ENCODE data around the gene BTBD16. TPM values are rescaled to one million over a fixed set of nuclear protein-coding genes. Genes with fewer than 3 reads are reported as not detected.
A peak's percentile ranks its signal among the peaks of the same experiment; 100 is the strongest.

Gene BTBD16
- total RNA-seq, 6 donors from 2014 or later, result 0.20 to 1.8 (median 0.91) TPM; not detected in 3

- TF ChIP-seq EP300 (IDR thresholded peaks at IDR 0.05) (no peak), CTCF (IDR thresholded peaks at IDR 0.05) (no peak), POLR2AphosphoS5 (IDR thresholded peaks at IDR 0.05) (no peak), POLR2A (IDR thresholded peaks at IDR 0.05) (no peak)
- Histone ChIP-seq H3K4me3 (no peak overlapping the region), H3K9me3 (no peaks in the 10 kb centered on the region), H3K4me1 (no peaks in the 10 kb centered on the region), H3K36me3 (peaks cover 0 to 29% (median 20%) of the 10 kb centered on the region in 4 donors), H3K27me3 (no peaks in the 10 kb centered on the region), H3K27ac (no peak overlapping the region)
- peak in 1 of 2 donors; percentile 15 for DNase-seq
- WGBS, 2 donors, result 82 to 93% methylated on average over 4 of the region's 4 CpGs
- peak in 1 of 2 donors; percentile 16 for ATAC-seq (ENCODE audit: low FRiP score in 2 of 2)
These were observed 12.0 kb upstream of the BTBD16 start for GRCh38 chr10:122259075-122259466.

- DNase-seq, result no peak
- no peak for ATAC-seq (ENCODE audit: low FRiP score in 2 of 2)
- Histone ChIP-seq H3K36me3 (peaks cover 0 to 25% (median 11%) of the 10 kb centered on the region in 4 donors), H3K4me3 (no peak overlapping the region), H3K9me3 (no peaks in the 10 kb centered on the region), H3K4me1 (no peaks in the 10 kb centered on the region), H3K27ac (no peak overlapping the region), H3K27me3 (no peaks in the 10 kb centered on the region)
- 63 to 84% methylated on average over 1 of the region's 1 CpG for WGBS, 2 donors
- no peak for TF ChIP-seq CTCF (IDR thresholded peaks at IDR 0.05)
- no peak for TF ChIP-seq POLR2AphosphoS5 (IDR thresholded peaks at IDR 0.05)
- no peak for TF ChIP-seq POLR2A (IDR thresholded peaks at IDR 0.05)
- no peak for TF ChIP-seq EP300 (IDR thresholded peaks at IDR 0.05)
These were observed 9.5 kb upstream of the BTBD16 start for GRCh38 chr10:122261584-122261983.

GRCh38 chr10:122263971-122264370 is 7.1 kb upstream of the BTBD16 start:
- H3K4me1 ChIP-seq, result peaks cover 0 to 12% (median 7%) of the 10 kb centered on the region in 4 donors
- ATAC-seq (ENCODE audit: low FRiP score in 2 of 2), result no peak
- 33 to 65% methylated on average over 1 of the region's 1 CpG for WGBS, 2 donors

DNA sequence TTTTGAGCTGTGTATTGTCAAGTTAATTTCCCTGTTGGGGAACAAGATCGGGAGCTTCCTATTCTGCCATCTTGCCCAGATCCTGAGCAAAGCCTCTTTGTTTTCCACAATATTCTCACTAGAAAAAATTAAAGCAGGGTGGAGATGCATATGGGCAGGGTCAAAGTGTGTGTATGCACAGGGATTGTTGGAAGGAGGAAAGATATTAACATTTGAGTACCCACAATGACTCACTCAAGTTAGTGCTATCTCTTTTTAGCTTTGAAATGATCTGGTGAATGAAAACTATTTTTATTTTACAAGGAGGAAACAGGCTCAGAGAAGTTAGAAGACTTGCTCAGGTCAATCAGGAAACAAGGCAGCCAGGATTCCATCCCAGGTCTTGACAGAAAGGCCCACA is 6.7 kb upstream of the BTBD16 start:
- no peak overlapping the region for H3K4me3 ChIP-seq
- DNase-seq, result no peak
- H3K4me1 ChIP-seq, result peaks cover 0 to 12% (median 7%) of the 10 kb centered on the region in 4 donors
- TF ChIP-seq POLR2A (IDR thresholded peaks at IDR 0.05) (no peak), CTCF (IDR thresholded peaks at IDR 0.05) (no peak), POLR2AphosphoS5 (IDR thresholded peaks at IDR 0.05) (no peak), EP300 (IDR thresholded peaks at IDR 0.05) (no peak)
- H3K9me3 ChIP-seq, result no peaks in the 10 kb centered on the region
- no peak overlapping the region for H3K27ac ChIP-seq
- 84 to 85% methylated on average over 1 of the region's 1 CpG for WGBS, 2 donors
- peaks cover 0 to 17% (median 14%) of the 10 kb centered on the region in 4 donors for H3K36me3 ChIP-seq
- ATAC-seq (ENCODE audit: low FRiP score in 2 of 2), result no peak
- no peaks in the 10 kb centered on the region for H3K27me3 ChIP-seq

More at GRCh38 chr10:122263971-122264370, 7.1 kb upstream of the BTBD16 start:
- TF ChIP-seq EP300 (IDR thresholded peaks at IDR 0.05), result no peak
- no peak for TF ChIP-seq CTCF (IDR thresholded peaks at IDR 0.05)
- TF ChIP-seq POLR2A (IDR thresholded peaks at IDR 0.05), result no peak
- TF ChIP-seq POLR2AphosphoS5 (IDR thresholded peaks at IDR 0.05), result no peak
- H3K36me3 ChIP-seq, result peaks cover 0 to 16% (median 12%) of the 10 kb centered on the region in 4 donors
- no peak overlapping the region for H3K27ac ChIP-seq
- H3K4me3 ChIP-seq, result no peak overlapping the region
- no peaks in the 10 kb centered on the region for H3K27me3 ChIP-seq
- peak in 1 of 2 donors; percentile 5 for DNase-seq
- no peaks in the 10 kb centered on the region for H3K9me3 ChIP-seq

- DNase-seq (peak in 1 of 2 donors; percentile 10), ATAC-seq (ENCODE audit: low FRiP score in 2 of 2) (no peak)
- H3K27me3 ChIP-seq, result no peaks in the 10 kb centered on the region
- H3K27ac ChIP-seq, result no peak overlapping the region
- H3K4me1 ChIP-seq, result peaks cover 0 to 12% (median 7%) of the 10 kb centered on the region in 4 donors
- 88 to 93% methylated on average over 8 of the region's 8 CpGs for WGBS, 2 donors
- peaks cover 0 to 21% (median 15%) of the 10 kb centered on the region in 4 donors for H3K36me3 ChIP-seq
- no peak overlapping the region for H3K4me3 ChIP-seq
- TF ChIP-seq CTCF (IDR thresholded peaks at IDR 0.05) (no peak), POLR2A (IDR thresholded peaks at IDR 0.05) (no peak), EP300 (IDR thresholded peaks at IDR 0.05) (no peak), POLR2AphosphoS5 (IDR thresholded peaks at IDR 0.05) (no peak)
- no peaks in the 10 kb centered on the region for H3K9me3 ChIP-seq
These were observed 6.2 kb upstream of the BTBD16 start for GRCh38 chr10:122264931-122265330.
